Measurements from ENCODE around the gene WDR13. TPM values are rescaled to one million over a fixed set of nuclear protein-coding genes. Genes with fewer than 3 reads are reported as not detected.

Gene WDR13
- total RNA-seq, 1 experiment from 2014 or later: 81.2 TPM

DNA sequence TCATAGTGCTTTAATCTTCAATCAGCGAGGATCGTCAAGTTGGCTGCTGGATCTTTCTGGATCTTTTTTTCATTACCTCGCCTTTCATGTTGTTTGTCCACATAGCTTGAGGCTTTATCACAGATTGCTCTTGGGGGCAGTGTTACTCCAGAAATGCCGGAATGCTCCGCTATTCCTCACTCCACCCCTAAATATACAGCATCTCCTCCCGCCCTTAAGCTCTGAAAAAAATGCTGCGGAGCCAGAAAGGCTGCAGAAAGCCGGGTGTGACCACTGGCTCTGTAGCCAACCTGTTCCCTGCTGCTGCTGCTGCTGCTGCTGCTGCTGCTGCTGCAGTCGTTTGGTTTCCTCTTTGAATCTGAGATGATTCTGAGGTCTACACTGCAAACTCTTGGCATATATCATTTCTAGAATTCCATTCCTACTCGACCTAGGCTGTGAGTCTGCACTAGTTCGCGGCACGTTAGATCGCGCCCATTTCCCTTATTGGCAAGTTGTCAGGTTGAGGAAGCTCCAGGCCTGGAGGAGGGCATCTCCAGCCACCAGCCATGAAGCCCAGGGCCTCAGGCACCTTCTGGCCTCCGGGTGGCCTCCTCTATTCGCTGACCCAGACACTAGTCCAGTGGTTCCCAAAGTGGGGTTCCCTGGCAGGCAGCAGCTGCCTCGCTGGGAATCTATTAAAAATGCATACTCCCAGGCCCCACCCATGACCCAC is 34.2 kb downstream of the WDR13 start:
- TF ChIP-seq CTCF (IDR thresholded peaks at IDR 0.05; ENCODE audit: unreplicated experiment): no peak
- no peaks in the 10 kb centered on the region for H3K4me1 Mint-ChIP-seq (ENCODE audit: low read depth, unreplicated experiment)
- H3K27ac Mint-ChIP-seq (ENCODE audit: unreplicated experiment): no peak overlapping the region
- peak; percentile 89 for DNase-seq
- CTCF ChIA-PET: interaction anchor here (0.8 to 1.6 kb wide), 4 partner anchors 17 to 1207 kb away, joined by 3 to 4 read pairs (median 3); partner anchors contain the start of genes PQBP1 and TIMM17B
- intact Hi-C loops (cut with micrococcal nuclease; ENCODE audit: unreplicated experiment): no loop called here
- BruUV-seq (replicated peaks): no TSS peak
- H3K4me3 Mint-ChIP-seq (ENCODE audit: low read depth, unreplicated experiment): no peak overlapping the region
- H3K9me3 Mint-ChIP-seq (ENCODE audit: low read depth, unreplicated experiment): no peaks in the 10 kb centered on the region
- H3K36me3 Mint-ChIP-seq (ENCODE audit: insufficient read depth, unreplicated experiment): no peaks in the 10 kb centered on the region
- H3K27me3 Mint-ChIP-seq (ENCODE audit: unreplicated experiment): no peaks in the 10 kb centered on the region

- H3K36me3 Mint-ChIP-seq (ENCODE audit: insufficient read depth, unreplicated experiment): no peaks in the 10 kb centered on the region
- H3K4me1 Mint-ChIP-seq (ENCODE audit: low read depth, unreplicated experiment): no peaks in the 10 kb centered on the region
- intact Hi-C loops (cut with micrococcal nuclease; ENCODE audit: unreplicated experiment): no loop called here
- no peak overlapping the region for H3K4me3 Mint-ChIP-seq (ENCODE audit: low read depth, unreplicated experiment)
- CTCF ChIA-PET: interaction anchor here (1.6 kb wide), 1 partner anchor 265 kb away, joined by 4 read pairs; the partner anchor contains the start of genes PQBP1 and TIMM17B
- DNase-seq: no peak
- no peak for TF ChIP-seq CTCF (IDR thresholded peaks at IDR 0.05; ENCODE audit: unreplicated experiment)
- H3K27me3 Mint-ChIP-seq (ENCODE audit: unreplicated experiment): no peaks in the 10 kb centered on the region
- BruUV-seq (replicated peaks): no TSS peak
- H3K9me3 Mint-ChIP-seq (ENCODE audit: low read depth, unreplicated experiment): no peaks in the 10 kb centered on the region
- H3K27ac Mint-ChIP-seq (ENCODE audit: unreplicated experiment): no peak overlapping the region
Measured at GRCh38 chrX:48632207-48632606, 34.9 kb downstream of the WDR13 start.

- Mint-ChIP-seq H3K4me1 (ENCODE audit: low read depth, unreplicated experiment) (no peaks in the 10 kb centered on the region), H3K9me3 (ENCODE audit: low read depth, unreplicated experiment) (no peaks in the 10 kb centered on the region), H3K36me3 (ENCODE audit: insufficient read depth, unreplicated experiment) (no peaks in the 10 kb centered on the region), H3K27me3 (ENCODE audit: unreplicated experiment) (no peaks in the 10 kb centered on the region), H3K27ac (ENCODE audit: unreplicated experiment) (no peak overlapping the region), H3K4me3 (ENCODE audit: low read depth, unreplicated experiment) (no peak overlapping the region)
- DNase-seq: no peak
- CTCF ChIA-PET: no interaction called here
- no TSS peak for BruUV-seq (replicated peaks)
- no peak for TF ChIP-seq CTCF (IDR thresholded peaks at IDR 0.05; ENCODE audit: unreplicated experiment)
- intact Hi-C loops (cut with micrococcal nuclease; ENCODE audit: unreplicated experiment): no loop called here
Measured at GRCh38 chrX:48636301-48636700, 39.0 kb downstream of the WDR13 start.

DNA sequence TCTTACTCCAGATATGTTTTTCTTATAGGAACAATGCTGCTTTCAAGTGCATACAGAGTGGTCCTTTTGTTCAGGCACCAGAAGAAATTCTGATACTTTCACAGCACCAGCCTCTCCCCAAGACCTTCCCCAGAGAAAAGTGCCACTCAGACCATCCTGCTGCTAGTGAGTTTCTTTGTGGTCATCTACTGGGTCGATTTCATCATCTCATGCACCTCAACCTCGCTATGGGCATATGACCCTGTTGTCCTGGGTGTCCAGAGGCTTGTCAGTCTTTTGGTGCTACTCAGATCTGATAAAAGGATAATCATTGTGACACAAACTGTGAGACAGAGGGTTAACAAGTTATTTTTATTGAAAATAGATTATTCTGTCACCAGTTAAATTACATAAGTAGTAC is 39.5 kb downstream of the WDR13 start:
- BruUV-seq (replicated peaks): no TSS peak
- Mint-ChIP-seq H3K4me1 (ENCODE audit: low read depth, unreplicated experiment) (no peaks in the 10 kb centered on the region), H3K27ac (ENCODE audit: unreplicated experiment) (no peak overlapping the region), H3K4me3 (ENCODE audit: low read depth, unreplicated experiment) (no peak overlapping the region), H3K27me3 (ENCODE audit: unreplicated experiment) (no peaks in the 10 kb centered on the region), H3K9me3 (ENCODE audit: low read depth, unreplicated experiment) (no peaks in the 10 kb centered on the region), H3K36me3 (ENCODE audit: insufficient read depth, unreplicated experiment) (no peaks in the 10 kb centered on the region)
- DNase-seq: no peak
- CTCF ChIA-PET: no interaction called here
- no peak for TF ChIP-seq CTCF (IDR thresholded peaks at IDR 0.05; ENCODE audit: unreplicated experiment)
- intact Hi-C loops (cut with micrococcal nuclease; ENCODE audit: unreplicated experiment): no loop called here

Data from Calu3 (cell line).